KBM-7 (cell line): Measurements from ENCODE around the gene MYO15A.

ENCODE experiments used
- DNase-seq: peaks from one replicate; pipeline ENCODE4 v3.0.0-alpha.2; 2015
- in situ Hi-C: fragments of 300-500 bp; cut with MboI; formaldehyde crosslinking; loops from 2 replicates; pipeline ENCODE4 v1.14.3; 2020; ENCODE audit warnings: low sequenced_read_pairs, low pct_unique_long_range_greater_than_20kb, mixed read lengths

The MYO15A gene

GRCh38 chr17:18177722-18178121 lies 69.2 kb downstream of the MYO15A start:
- no peak for DNase-seq
- in situ Hi-C loops = no loop called here

GRCh38 chr17:18179196-18179595 lies 70.6 kb downstream of the MYO15A start:
- DNase-seq = no peak
- in situ Hi-C loops = no loop called here

- DNase-seq = no peak
- in situ Hi-C loops = no loop called here
Observed at GRCh38 chr17:18179804-18180203, 71.2 kb downstream of the MYO15A start.

GRCh38 chr17:18181358-18181757 lies 72.8 kb downstream of the MYO15A start:
- DNase-seq = no peak
- in situ Hi-C loops = no loop called here

GRCh38 chr17:18182110-18182977 lies 73.8 kb downstream of the MYO15A start:
- no peak for DNase-seq
- in situ Hi-C loops = no loop called here

- in situ Hi-C loops = no loop called here
- DNase-seq = no peak
Observed at GRCh38 chr17:18182978-18183333, 74.4 kb downstream of the MYO15A start.

GRCh38 chr17:18183334-18184142 lies 75.0 kb downstream of the MYO15A start, which contains the start of gene ALKBH5:
TSS of gene ALKBH5 (plus strand) at chr17:18183828. CDS start at chr17:18184244, 416 bp downstream.
- in situ Hi-C loops = no loop called here
- peak; percentile 99 for DNase-seq

GRCh38 chr17:18184143-18185031 lies 75.8 kb downstream of the MYO15A start:
- in situ Hi-C loops = no loop called here

GRCh38 chr17:18185391-18185790 lies 76.8 kb downstream of the MYO15A start:
- in situ Hi-C loops = no loop called here

More at GRCh38 chr17:18184143-18185031, 75.8 kb downstream of the MYO15A start:
- peak; percentile 47 for DNase-seq

GRCh38 chr17:18185832-18186626 lies 77.5 kb downstream of the MYO15A start:
- DNase-seq = peak; percentile 5
- in situ Hi-C loops = no loop called here

More at GRCh38 chr17:18185391-18185790, 76.8 kb downstream of the MYO15A start:
- no peak for DNase-seq

- in situ Hi-C loops = no loop called here
- peak; percentile 7 for DNase-seq
Observed at GRCh38 chr17:18186627-18186982, 78.0 kb downstream of the MYO15A start.

GRCh38 chr17:18187226-18187625 lies 78.7 kb downstream of the MYO15A start:
- in situ Hi-C loops = no loop called here
- DNase-seq = no peak

GRCh38 chr17:18187821-18188761 lies 79.5 kb downstream of the MYO15A start:
- in situ Hi-C loops = no loop called here
- peak; percentile 6 for DNase-seq

GRCh38 chr17:18190628-18191235 lies 82.2 kb downstream of the MYO15A start:
- no peak for DNase-seq
- in situ Hi-C loops = no loop called here

GRCh38 chr17:18191236-18191667 lies 82.7 kb downstream of the MYO15A start:
- DNase-seq = peak; percentile 3
- in situ Hi-C loops = no loop called here

GRCh38 chr17:18191967-18192366 lies 83.4 kb downstream of the MYO15A start:
- DNase-seq = no peak
- in situ Hi-C loops = no loop called here

- in situ Hi-C loops = no loop called here
- DNase-seq = no peak
Observed at GRCh38 chr17:18194394-18194793, 85.8 kb downstream of the MYO15A start.
